Peyer's patch (tissue), 4 donors: Measurements from ENCODE around the gene SPOCK2.

Source experiments
- POLR2A ChIP-seq, 2 donors: fragments of 450-650 bp; IDR thresholded peaks; one replicate each; pipeline ENCODE4 v1.5.1; 2017; ENCODE audit warnings: antibody characterized with exemption in 2 of 2, mild to moderate bottlenecking in 2 of 2, moderate library complexity in 2 of 2
- TF ChIP-seq, protein P1 (sequence below), 6 experiments: fragments of 450-650 bp in 4 of 6; fragments of 200-600 bp in 2 of 6; sonication (generic) in 1 of 6; IDR thresholded peaks; one replicate each; pipeline ENCODE4 v1.5.1; 2017 to 2019; ENCODE audit warnings: antibody characterized with exemption in 6 of 6, mild to moderate bottlenecking in 3 of 6, moderate library complexity in 1 of 6

DNA sequence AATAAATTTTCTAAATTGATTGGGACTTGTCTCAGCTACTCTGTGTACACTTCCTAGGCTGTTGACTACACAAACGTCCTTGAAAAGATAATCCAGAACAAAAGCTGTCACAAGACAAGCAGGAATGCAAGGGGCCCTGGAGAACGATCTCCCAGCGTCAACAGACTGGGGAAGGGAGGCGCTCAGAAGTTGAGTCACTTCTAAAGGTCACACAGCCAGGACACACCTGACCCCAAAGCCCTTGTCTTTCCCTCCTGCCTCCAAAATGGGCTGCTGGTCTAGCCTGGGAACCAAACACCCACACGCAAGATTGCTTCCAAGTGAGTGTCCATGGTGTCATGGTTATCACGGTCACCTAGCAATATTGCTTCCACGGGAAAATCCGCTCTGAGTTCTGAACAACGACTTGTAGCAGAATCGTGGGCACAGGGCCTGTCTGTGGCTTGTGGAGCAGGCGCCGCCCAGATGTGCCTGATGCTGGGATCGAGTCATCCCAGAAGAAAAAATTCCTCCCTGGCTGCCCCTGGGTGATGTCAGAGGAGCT, 49.8 kb downstream of the SPOCK2 start:
- TF ChIP-seq, protein P1, sequence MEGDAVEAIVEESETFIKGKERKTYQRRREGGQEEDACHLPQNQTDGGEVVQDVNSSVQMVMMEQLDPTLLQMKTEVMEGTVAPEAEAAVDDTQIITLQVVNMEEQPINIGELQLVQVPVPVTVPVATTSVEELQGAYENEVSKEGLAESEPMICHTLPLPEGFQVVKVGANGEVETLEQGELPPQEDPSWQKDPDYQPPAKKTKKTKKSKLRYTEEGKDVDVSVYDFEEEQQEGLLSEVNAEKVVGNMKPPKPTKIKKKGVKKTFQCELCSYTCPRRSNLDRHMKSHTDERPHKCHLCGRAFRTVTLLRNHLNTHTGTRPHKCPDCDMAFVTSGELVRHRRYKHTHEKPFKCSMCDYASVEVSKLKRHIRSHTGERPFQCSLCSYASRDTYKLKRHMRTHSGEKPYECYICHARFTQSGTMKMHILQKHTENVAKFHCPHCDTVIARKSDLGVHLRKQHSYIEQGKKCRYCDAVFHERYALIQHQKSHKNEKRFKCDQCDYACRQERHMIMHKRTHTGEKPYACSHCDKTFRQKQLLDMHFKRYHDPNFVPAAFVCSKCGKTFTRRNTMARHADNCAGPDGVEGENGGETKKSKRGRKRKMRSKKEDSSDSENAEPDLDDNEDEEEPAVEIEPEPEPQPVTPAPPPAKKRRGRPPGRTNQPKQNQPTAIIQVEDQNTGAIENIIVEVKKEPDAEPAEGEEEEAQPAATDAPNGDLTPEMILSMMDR (IDR thresholded peaks at IDR 0.05) = no peak
- no peak for TF ChIP-seq POLR2A (IDR thresholded peaks at IDR 0.05)
